ENCODE data around the gene NHEJ1.

Gene NHEJ1

DNA sequence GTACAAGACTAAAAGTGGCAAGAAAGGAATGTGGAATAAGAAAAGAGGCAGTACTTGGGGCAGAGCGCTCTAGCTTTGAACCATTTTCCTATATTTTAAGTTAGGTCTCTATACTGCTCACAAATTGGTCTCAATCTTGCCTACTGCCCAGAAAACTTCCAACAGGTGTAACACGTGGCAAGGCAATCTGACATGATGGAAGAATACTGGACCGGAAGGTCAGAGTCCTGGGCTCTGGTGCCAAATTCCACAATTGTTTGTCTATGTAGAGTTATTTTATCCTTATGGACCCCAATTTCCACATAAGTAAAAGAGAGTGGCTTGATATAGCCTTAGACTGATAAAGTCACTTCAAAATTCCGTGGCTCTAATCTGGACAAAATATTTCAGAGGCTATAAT, 28.9 kb downstream of the NHEJ1 start:
- Mint-ChIP-seq H3K36me3 (ENCODE audit: insufficient read depth) (peaks cover 4% of the 10 kb centered on the region), H3K27me3 (no peaks in the 10 kb centered on the region), H3K9me3 (no peaks in the 10 kb centered on the region), H3K27ac (no peak overlapping the region), H3K4me3 (no peak overlapping the region), H3K4me1 (ENCODE audit: low read depth in 2 of 2) (peaks cover 5 to 23% of the 10 kb centered on the region in 2 donors)
- DNase-seq: no peak
- no peak for ATAC-seq (replicated peaks)

GRCh38 chr2:219131327-219131726, 29.3 kb downstream of the NHEJ1 start:
- H3K27ac Mint-ChIP-seq: no peak overlapping the region
- ATAC-seq (replicated peaks) (no peak), DNase-seq (no peak)
- H3K36me3 Mint-ChIP-seq (ENCODE audit: insufficient read depth): peaks cover 3% of the 10 kb centered on the region
- H3K27me3 Mint-ChIP-seq: no peaks in the 10 kb centered on the region
- no peaks in the 10 kb centered on the region for H3K9me3 Mint-ChIP-seq
- peaks cover 8 to 27% of the 10 kb centered on the region in 2 donors for H3K4me1 Mint-ChIP-seq (ENCODE audit: low read depth in 2 of 2)
- no peak overlapping the region for H3K4me3 Mint-ChIP-seq

DNA sequence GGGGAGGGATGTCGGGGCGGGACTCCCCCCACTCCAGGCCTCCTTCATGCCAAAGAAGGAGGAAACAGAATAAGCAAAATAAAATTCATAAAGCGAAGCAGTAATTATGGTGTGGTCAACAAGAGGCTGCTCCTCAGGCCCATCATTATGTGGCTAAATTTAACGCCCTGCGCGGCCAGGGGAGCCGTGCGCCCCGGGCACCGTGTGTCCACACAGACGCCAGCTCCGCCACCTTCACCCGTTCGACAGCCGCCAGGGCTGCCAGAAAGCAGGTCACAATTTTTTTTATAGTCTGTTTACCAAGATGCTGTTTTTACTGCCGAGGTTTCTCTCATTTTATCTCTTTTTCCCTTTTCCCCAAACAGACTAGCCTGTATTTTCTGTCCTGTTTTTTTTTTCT, 31.0 kb downstream of the NHEJ1 start:
- H3K9me3 Mint-ChIP-seq: no peaks in the 10 kb centered on the region
- no peaks in the 10 kb centered on the region for H3K27me3 Mint-ChIP-seq
- H3K4me1 Mint-ChIP-seq (ENCODE audit: low read depth in 2 of 2): peaks cover 15 to 37% of the 10 kb centered on the region in 2 donors
- no peak for ATAC-seq (replicated peaks)
- no peak overlapping the region for H3K27ac Mint-ChIP-seq
- no peaks in the 10 kb centered on the region for H3K36me3 Mint-ChIP-seq (ENCODE audit: insufficient read depth)
- DNase-seq: no peak
- no peak overlapping the region for H3K4me3 Mint-ChIP-seq

DNA sequence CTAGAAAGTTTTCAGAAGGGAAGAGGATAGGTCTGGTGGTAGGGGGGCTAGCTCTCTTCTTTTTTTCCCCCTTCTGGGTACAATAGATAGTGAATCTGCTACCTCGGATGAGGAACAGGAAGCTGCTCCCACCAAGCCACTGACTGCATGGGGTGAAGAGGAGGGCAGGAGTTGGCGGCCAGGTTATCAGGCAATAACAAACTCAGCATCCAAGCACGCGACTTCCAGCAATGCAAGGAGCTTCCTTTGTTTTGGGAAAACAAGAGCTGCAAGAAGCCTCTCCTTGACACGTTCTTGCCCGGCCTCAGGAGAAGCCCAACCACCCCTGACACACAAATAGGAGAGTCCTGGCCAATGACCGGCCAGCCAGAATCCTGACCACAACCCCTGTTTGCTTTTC, 32.2 kb downstream of the NHEJ1 start:
- no peaks in the 10 kb centered on the region for H3K9me3 Mint-ChIP-seq
- no peak overlapping the region for H3K4me3 Mint-ChIP-seq
- DNase-seq (no peak), ATAC-seq (replicated peaks) (no peak)
- peaks cover 4% of the 10 kb centered on the region for H3K36me3 Mint-ChIP-seq (ENCODE audit: insufficient read depth)
- peaks cover 27 to 44% of the 10 kb centered on the region in 2 donors for H3K4me1 Mint-ChIP-seq (ENCODE audit: low read depth in 2 of 2)
- no peak overlapping the region for H3K27ac Mint-ChIP-seq
- no peaks in the 10 kb centered on the region for H3K27me3 Mint-ChIP-seq

- Mint-ChIP-seq H3K4me1 (ENCODE audit: low read depth in 2 of 2) (peaks cover 28 to 45% of the 10 kb centered on the region in 2 donors), H3K27me3 (no peaks in the 10 kb centered on the region), H3K36me3 (ENCODE audit: insufficient read depth) (peaks cover 4% of the 10 kb centered on the region), H3K4me3 (no peak overlapping the region), H3K9me3 (no peaks in the 10 kb centered on the region), H3K27ac (peak overlapping the region in 1 of 2 donors; percentile 86)
- ATAC-seq (replicated peaks): no peak
- DNase-seq: no peak
Observed at GRCh38 chr2:219127037-219127635, 33.5 kb downstream of the NHEJ1 start.

DNA sequence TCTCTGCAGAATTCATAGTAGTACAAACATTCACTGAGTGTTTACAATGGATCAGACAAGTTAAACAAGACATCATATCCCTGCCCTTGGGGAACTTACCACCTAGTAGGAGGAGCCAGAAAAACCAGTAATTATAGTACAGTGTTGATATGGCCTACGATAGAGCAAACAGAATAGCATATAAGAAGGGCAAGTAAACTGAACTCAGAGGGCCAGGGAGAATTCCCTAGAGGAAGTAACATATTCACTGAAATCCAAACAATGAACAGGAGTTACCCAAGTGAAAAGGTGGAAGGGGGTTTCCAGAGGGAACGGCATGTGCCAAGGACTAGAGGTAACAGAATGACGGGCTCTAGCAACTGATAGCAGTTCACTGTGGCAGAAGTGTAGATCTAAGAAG, 34.1 kb downstream of the NHEJ1 start:
- peaks cover 4% of the 10 kb centered on the region for H3K36me3 Mint-ChIP-seq (ENCODE audit: insufficient read depth)
- H3K27ac Mint-ChIP-seq: peak overlapping the region in 1 of 2 donors; percentile 86
- ATAC-seq (replicated peaks): no peak

DNA sequence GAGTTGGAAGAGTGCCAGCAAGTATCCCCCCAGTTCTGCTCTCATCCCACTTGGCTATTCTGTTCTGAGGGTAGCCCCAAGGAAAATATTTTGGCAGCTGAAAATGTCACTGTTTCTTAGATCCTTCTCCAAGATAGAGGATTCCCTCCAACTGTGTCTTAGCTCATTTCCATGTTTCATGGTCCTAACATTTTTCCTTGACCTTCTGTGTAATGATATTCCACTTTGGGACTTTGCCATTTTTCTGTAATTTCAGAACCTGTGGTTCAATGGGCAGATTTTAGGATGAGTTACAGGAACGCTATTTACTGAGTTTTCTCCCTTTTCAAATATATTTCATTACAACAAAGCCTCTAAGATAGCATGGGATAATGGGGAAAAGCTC, 34.7 kb downstream of the NHEJ1 start:
- Mint-ChIP-seq H3K27me3 (no peaks in the 10 kb centered on the region), H3K4me3 (no peak overlapping the region), H3K9me3 (no peaks in the 10 kb centered on the region), H3K36me3 (ENCODE audit: insufficient read depth) (peaks cover 6% of the 10 kb centered on the region), H3K27ac (peak overlapping the region in 1 of 2 donors; percentile 86), H3K4me1 (ENCODE audit: low read depth in 2 of 2) (peaks cover 28 to 44% of the 10 kb centered on the region in 2 donors)
- no peak for DNase-seq
- no peak for ATAC-seq (replicated peaks)

More for the DNA sequence above, 34.1 kb downstream of the NHEJ1 start:
- DNase-seq: no peak
- H3K9me3 Mint-ChIP-seq: no peaks in the 10 kb centered on the region
- H3K4me3 Mint-ChIP-seq: no peak overlapping the region
- H3K27me3 Mint-ChIP-seq: no peaks in the 10 kb centered on the region
- H3K4me1 Mint-ChIP-seq (ENCODE audit: low read depth in 2 of 2): peaks cover 28 to 44% of the 10 kb centered on the region in 2 donors

- ATAC-seq (replicated peaks) (no peak), DNase-seq (no peak)
- no peaks in the 10 kb centered on the region for H3K27me3 Mint-ChIP-seq
- peaks cover 6% of the 10 kb centered on the region for H3K36me3 Mint-ChIP-seq (ENCODE audit: insufficient read depth)
- no peaks in the 10 kb centered on the region for H3K9me3 Mint-ChIP-seq
- peak overlapping the region in 1 of 2 donors; percentile 86 for H3K27ac Mint-ChIP-seq
- no peak overlapping the region for H3K4me3 Mint-ChIP-seq
- H3K4me1 Mint-ChIP-seq (ENCODE audit: low read depth in 2 of 2): peaks cover 28 to 44% of the 10 kb centered on the region in 2 donors
Observed at GRCh38 chr2:219125225-219125885, 35.3 kb downstream of the NHEJ1 start.

GRCh38 chr2:219124381-219125110, 36.1 kb downstream of the NHEJ1 start:
- Mint-ChIP-seq H3K36me3 (ENCODE audit: insufficient read depth) (peaks cover 6% of the 10 kb centered on the region), H3K9me3 (no peaks in the 10 kb centered on the region), H3K27ac (peak overlapping the region; percentile 69 to 86), H3K4me1 (ENCODE audit: low read depth in 2 of 2) (peaks cover 29 to 51% of the 10 kb centered on the region in 2 donors), H3K4me3 (peak overlapping the region; percentile 3 to 47), H3K27me3 (no peaks in the 10 kb centered on the region)
- DNase-seq (peak; percentile 15 to 26 (median 19)), ATAC-seq (replicated peaks) (peak; percentile 96)

DNA sequence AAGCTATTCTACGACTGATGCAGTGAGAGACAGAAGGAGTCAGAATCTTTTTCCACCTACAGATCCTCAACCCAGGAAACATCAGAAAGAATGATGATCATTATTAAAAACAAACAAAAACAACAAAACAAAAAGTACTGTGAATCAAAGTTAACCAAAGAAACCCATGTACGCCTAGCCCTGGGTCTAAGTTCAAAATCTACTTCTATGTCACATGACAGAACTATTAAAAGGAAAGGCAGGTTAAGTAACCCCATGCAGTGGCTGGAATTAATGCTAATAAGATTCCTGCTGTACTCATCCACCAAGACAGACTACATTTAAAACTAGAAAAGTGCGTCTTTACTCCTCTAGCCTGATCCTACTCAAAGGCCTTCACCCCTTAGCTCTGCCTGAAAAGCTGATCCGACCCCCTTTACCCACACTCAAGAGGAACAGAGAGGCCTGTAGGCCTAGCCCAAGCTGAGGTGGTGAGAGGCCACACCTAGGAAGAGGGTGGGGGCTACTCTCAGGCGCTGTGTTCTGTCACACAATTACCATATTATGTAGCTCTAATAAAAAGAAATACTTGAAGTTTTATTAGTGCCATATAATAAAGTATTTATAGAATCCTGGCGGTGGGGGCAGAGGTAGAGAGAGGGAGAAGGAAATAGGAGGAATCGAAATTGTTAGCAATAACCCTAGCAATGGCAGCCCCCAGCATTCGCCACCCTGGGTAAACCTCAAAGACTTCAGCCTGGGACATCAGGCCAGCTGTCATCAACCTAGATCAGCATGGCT, 37.1 kb downstream of the NHEJ1 start:
- Mint-ChIP-seq H3K27ac (peak overlapping the region; percentile 69 to 86), H3K36me3 (ENCODE audit: insufficient read depth) (peaks cover 6% of the 10 kb centered on the region), H3K4me1 (ENCODE audit: low read depth in 2 of 2) (peaks cover 28 to 51% of the 10 kb centered on the region in 2 donors), H3K9me3 (no peaks in the 10 kb centered on the region), H3K27me3 (no peaks in the 10 kb centered on the region), H3K4me3 (peak overlapping the region; percentile 3 to 47)
- ATAC-seq (replicated peaks) (no peak), DNase-seq (no peak)

GRCh38 chr2:219122202-219122980, 38.2 kb downstream of the NHEJ1 start:
- DNase-seq (no peak), ATAC-seq (replicated peaks) (no peak)
- Mint-ChIP-seq H3K27me3 (no peaks in the 10 kb centered on the region), H3K27ac (no peak overlapping the region), H3K4me1 (ENCODE audit: low read depth in 2 of 2) (peaks cover 28 to 44% of the 10 kb centered on the region in 2 donors), H3K36me3 (ENCODE audit: insufficient read depth) (peaks cover 6% of the 10 kb centered on the region), H3K9me3 (no peaks in the 10 kb centered on the region), H3K4me3 (no peak overlapping the region)

DNA sequence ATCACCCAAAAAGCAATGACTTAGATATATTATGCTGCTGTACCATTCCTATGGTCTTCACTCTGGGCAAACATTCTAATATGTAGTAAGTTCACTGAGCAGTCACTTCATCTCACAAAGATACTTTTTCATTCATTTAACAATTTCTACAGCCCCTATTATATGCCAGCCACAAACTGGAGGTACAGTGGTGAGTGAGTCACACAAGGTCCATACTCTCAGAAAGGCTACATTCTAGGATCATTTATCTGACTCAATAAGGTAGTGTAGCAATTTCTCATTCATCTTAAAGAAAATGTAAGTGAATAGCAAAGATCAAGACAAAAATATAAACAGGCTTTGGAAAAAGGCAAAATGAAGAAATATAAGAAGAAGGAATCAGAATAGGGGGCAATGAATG, 40.5 kb downstream of the NHEJ1 start:
- Mint-ChIP-seq H3K27ac (no peak overlapping the region), H3K9me3 (no peaks in the 10 kb centered on the region), H3K4me3 (no peak overlapping the region), H3K4me1 (ENCODE audit: low read depth in 2 of 2) (peaks cover 23 to 31% of the 10 kb centered on the region in 2 donors), H3K36me3 (ENCODE audit: insufficient read depth) (peaks cover 6% of the 10 kb centered on the region), H3K27me3 (no peaks in the 10 kb centered on the region)
- DNase-seq (no peak), ATAC-seq (replicated peaks) (no peak)
